ENCODE results near the gene RFC2. TPM values are rescaled to one million over a fixed set of nuclear protein-coding genes. Genes with fewer than 3 reads are reported as not detected.

Gene RFC2
- total and polyA plus RNA-seq, 10 of the 15 experiments (the other 5 are each of a cell fraction or from before 2014, with no cell fraction given), result 25.8 to 145 (median 90.9) TPM

DNA sequence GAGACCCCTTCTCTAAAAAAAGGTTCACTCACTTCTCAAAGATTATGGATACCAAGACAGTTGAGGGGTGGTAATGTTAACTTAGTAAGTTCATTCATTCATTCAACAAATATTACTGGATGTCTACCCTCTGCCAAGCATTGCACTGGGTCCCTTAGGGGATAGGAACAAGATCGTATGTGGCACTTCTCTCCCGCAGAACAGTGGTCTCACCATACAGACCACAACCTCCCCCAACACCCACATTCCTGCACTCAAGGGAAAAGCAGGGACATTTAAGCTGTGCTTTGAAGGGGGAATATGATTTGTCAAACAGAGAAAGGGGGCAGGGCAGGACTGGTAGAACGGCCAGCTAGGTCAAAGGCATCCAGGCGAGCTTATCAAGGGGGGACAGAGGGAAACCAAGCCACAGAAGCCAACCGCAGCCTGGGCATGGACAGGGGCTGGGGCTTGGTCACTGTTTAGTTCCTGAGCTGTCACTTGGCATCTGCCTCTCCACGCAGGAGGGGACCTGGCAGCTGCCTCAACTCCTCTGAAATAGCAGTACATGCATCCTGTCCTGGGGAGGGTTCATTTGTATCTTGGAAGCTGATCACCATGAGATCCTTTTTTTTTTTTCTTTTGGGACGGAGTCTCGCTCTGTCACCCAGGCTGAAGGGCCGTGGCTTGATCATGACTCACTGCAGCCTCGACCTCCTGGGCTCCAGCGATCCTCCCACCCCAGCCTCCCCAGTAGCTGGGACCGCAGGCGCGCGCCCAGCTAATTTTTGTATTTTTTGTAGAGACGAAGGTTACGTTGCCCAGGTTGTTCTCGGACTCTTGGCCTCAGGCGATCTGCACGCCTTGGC, 34.1 kb upstream of the RFC2 start (continued):
- TF ChIP-seq ZNF24 (IDR thresholded peaks at IDR 0.05) (peak; percentile 92), NFIC (IDR thresholded peaks at IDR 0.05; ENCODE audit: low read depth, low read length) (0 out of 2 replicates have a peak, but pooled peaks have one; percentile 19), EED (IDR thresholded peaks at IDR 0.05; ENCODE audit: low read depth) (peak; percentile 62), IKZF1 (conservative IDR thresholded peaks at IDR 0.05) (peak; percentile 60), IKZF2 (IDR thresholded peaks at IDR 0.05) (peak; percentile 70 to 71), DPF2 (IDR thresholded peaks at IDR 0.05) (0 out of 2 replicates have a peak, but pooled peaks have one; percentile 23), PAX5 (IDR thresholded peaks at IDR 0.05; ENCODE audit: borderline replicate concordance, low read depth, low read length) (no peak), SIX5 (IDR thresholded peaks at IDR 0.05; ENCODE audit: low read depth, low read length, severe bottlenecking) (no peak), MEF2B (IDR thresholded peaks at IDR 0.05; ENCODE audit: partially characterized antibody, poor library complexity, severe bottlenecking) (peak; percentile 14), CBFB (IDR thresholded peaks at IDR 0.05; ENCODE audit: low read depth) (peak; percentile 27; the same call in 1 of the 2 replicates), IRF4 (IDR thresholded peaks at IDR 0.05; ENCODE audit: low read depth, low read length) (peak; percentile 56; the same call in 1 of the 2 replicates)
- TF ChIP-seq, protein P1, sequence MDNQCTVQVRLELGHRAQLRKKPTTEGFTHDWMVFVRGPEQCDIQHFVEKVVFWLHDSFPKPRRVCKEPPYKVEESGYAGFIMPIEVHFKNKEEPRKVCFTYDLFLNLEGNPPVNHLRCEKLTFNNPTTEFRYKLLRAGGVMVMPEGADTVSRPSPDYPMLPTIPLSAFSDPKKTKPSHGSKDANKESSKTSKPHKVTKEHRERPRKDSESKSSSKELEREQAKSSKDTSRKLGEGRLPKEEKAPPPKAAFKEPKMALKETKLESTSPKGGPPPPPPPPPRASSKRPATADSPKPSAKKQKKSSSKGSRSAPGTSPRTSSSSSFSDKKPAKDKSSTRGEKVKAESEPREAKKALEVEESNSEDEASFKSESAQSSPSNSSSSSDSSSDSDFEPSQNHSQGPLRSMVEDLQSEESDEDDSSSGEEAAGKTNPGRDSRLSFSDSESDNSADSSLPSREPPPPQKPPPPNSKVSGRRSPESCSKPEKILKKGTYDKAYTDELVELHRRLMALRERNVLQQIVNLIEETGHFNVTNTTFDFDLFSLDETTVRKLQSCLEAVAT (IDR thresholded peaks at IDR 0.05), result peak; percentile 97
